Activated CD4-positive, alpha-beta memory T cell treated with anti-CD3 and anti-CD28 coated beads for 36 hours (primary cell): ENCODE data around the gene ABCA12. TPM values are rescaled to one million over a fixed set of nuclear protein-coding genes. Genes with fewer than 3 reads are reported as not detected.

Experiments used
- CTCF ChIA-PET: fragments of 350-600 bp; sonication (Branson Sonifier 250); formaldehyde crosslinking; loops from one replicate; lab custom pipeline; 2021; ENCODE audit warnings: antibody characterized with exemption, inconsistent platforms; lab: Charles Lee
- POLR2A ChIA-PET: fragments of 350-600 bp; sonication (Branson Sonifier 250); formaldehyde crosslinking; loops from one replicate; lab custom pipeline; 2021; ENCODE audit warnings: antibody characterized with exemption; lab: Charles Lee
- DNase-seq: peaks from one replicate; pipeline ENCODE4 v3.0.0-alpha.2; 2020
- H3K27ac Mint-ChIP-seq: one replicate; pipeline ENCODE4 v1.8.0; 2021; ENCODE audit warnings: mixed read lengths
- H3K27me3 Mint-ChIP-seq: one replicate; pipeline ENCODE4 v1.8.0; 2021; ENCODE audit warnings: mixed read lengths
- H3K36me3 Mint-ChIP-seq: one replicate; pipeline ENCODE4 v1.8.0; 2021; ENCODE audit warnings: mixed read lengths
- H3K4me1 Mint-ChIP-seq: one replicate; pipeline ENCODE4 v1.8.0; 2021; ENCODE audit warnings: low read depth, mixed read lengths
- H3K4me3 Mint-ChIP-seq: one replicate; pipeline ENCODE4 v1.8.0; 2021; ENCODE audit warnings: mild to moderate bottlenecking, mixed read lengths
- H3K9me3 Mint-ChIP-seq: one replicate; pipeline ENCODE4 v1.8.0; 2021; ENCODE audit warnings: mixed read lengths
- intact Hi-C: fragments of 100-400 bp; cut with micrococcal nuclease; formaldehyde crosslinking; loops from one replicate; pipeline ENCODE4 v1.15.1; 2023
- total RNA-seq, 2 experiments: library from RNA; stranded (reverse); gene quantifications; one replicate each; pipeline ENCODE4 v1.2.3, GENCODE V29; 2021

The ABCA12 gene
- total RNA-seq, 2 experiments from 2014 or later: not detected

- Mint-ChIP-seq H3K27me3 (no peaks in the 10 kb centered on the region), H3K36me3 (no peaks in the 10 kb centered on the region), H3K4me1 (no peaks in the 10 kb centered on the region), H3K4me3 (no peak overlapping the region), H3K27ac (no peak overlapping the region), H3K9me3 (no peaks in the 10 kb centered on the region)
- DNase-seq: no peak
- intact Hi-C loops: no loop called here
- ChIA-PET CTCF (no interaction called here), POLR2A (no interaction called here)
Measured at GRCh38 chr2:215110918-215111317, 27.5 kb downstream of the ABCA12 start.

- Mint-ChIP-seq H3K36me3 (no peaks in the 10 kb centered on the region), H3K4me3 (no peak overlapping the region), H3K9me3 (no peaks in the 10 kb centered on the region), H3K4me1 (no peaks in the 10 kb centered on the region), H3K27ac (no peak overlapping the region), H3K27me3 (no peaks in the 10 kb centered on the region)
- no peak for DNase-seq
- intact Hi-C loops: no loop called here
- ChIA-PET POLR2A (no interaction called here), CTCF (no interaction called here)
Measured at GRCh38 chr2:215107216-215108056, 31.0 kb downstream of the ABCA12 start.

GRCh38 chr2:215105607-215106354, 32.6 kb downstream of the ABCA12 start:
- no peaks in the 10 kb centered on the region for H3K27me3 Mint-ChIP-seq
- H3K27ac Mint-ChIP-seq: no peak overlapping the region
- no peaks in the 10 kb centered on the region for H3K4me1 Mint-ChIP-seq
- intact Hi-C loops: no loop called here
- ChIA-PET POLR2A (no interaction called here), CTCF (no interaction called here)
- H3K36me3 Mint-ChIP-seq: no peaks in the 10 kb centered on the region
- no peaks in the 10 kb centered on the region for H3K9me3 Mint-ChIP-seq
- no peak for DNase-seq
- H3K4me3 Mint-ChIP-seq: no peak overlapping the region

GRCh38 chr2:215104226-215104625, 34.2 kb downstream of the ABCA12 start:
- intact Hi-C loops: no loop called here
- no peak for DNase-seq
- ChIA-PET POLR2A (no interaction called here), CTCF (no interaction called here)
- no peaks in the 10 kb centered on the region for H3K4me1 Mint-ChIP-seq
- H3K27me3 Mint-ChIP-seq: no peaks in the 10 kb centered on the region
- H3K4me3 Mint-ChIP-seq: no peak overlapping the region
- no peaks in the 10 kb centered on the region for H3K36me3 Mint-ChIP-seq
- no peak overlapping the region for H3K27ac Mint-ChIP-seq
- no peaks in the 10 kb centered on the region for H3K9me3 Mint-ChIP-seq

- ChIA-PET CTCF (no interaction called here), POLR2A (no interaction called here)
- Mint-ChIP-seq H3K36me3 (no peaks in the 10 kb centered on the region), H3K27ac (no peak overlapping the region), H3K4me1 (no peaks in the 10 kb centered on the region), H3K4me3 (no peak overlapping the region), H3K9me3 (no peaks in the 10 kb centered on the region), H3K27me3 (no peaks in the 10 kb centered on the region)
- no peak for DNase-seq
- intact Hi-C loops: no loop called here
Measured at GRCh38 chr2:215098875-215099274, 39.6 kb downstream of the ABCA12 start.

GRCh38 chr2:215084080-215084479, 54.3 kb downstream of the ABCA12 start:
- no peak overlapping the region for H3K4me3 Mint-ChIP-seq
- no peaks in the 10 kb centered on the region for H3K36me3 Mint-ChIP-seq
- ChIA-PET POLR2A (no interaction called here), CTCF (no interaction called here)
- DNase-seq: no peak
- no peaks in the 10 kb centered on the region for H3K4me1 Mint-ChIP-seq
- intact Hi-C loops: no loop called here
- no peak overlapping the region for H3K27ac Mint-ChIP-seq
- no peaks in the 10 kb centered on the region for H3K9me3 Mint-ChIP-seq
- peaks cover 2% of the 10 kb centered on the region for H3K27me3 Mint-ChIP-seq

- no peaks in the 10 kb centered on the region for H3K36me3 Mint-ChIP-seq
- H3K9me3 Mint-ChIP-seq: no peaks in the 10 kb centered on the region
- intact Hi-C loops: no loop called here
- H3K4me1 Mint-ChIP-seq: no peaks in the 10 kb centered on the region
- ChIA-PET CTCF (no interaction called here), POLR2A (no interaction called here)
- peaks cover 2% of the 10 kb centered on the region for H3K27me3 Mint-ChIP-seq
- H3K4me3 Mint-ChIP-seq: no peak overlapping the region
- DNase-seq: no peak
- no peak overlapping the region for H3K27ac Mint-ChIP-seq
Measured at GRCh38 chr2:215083146-215083545, 55.3 kb downstream of the ABCA12 start.

GRCh38 chr2:215082446-215082845, 56.0 kb downstream of the ABCA12 start:
- CTCF ChIA-PET: no interaction called here
- Mint-ChIP-seq H3K36me3 (no peaks in the 10 kb centered on the region), H3K4me3 (no peak overlapping the region), H3K9me3 (no peaks in the 10 kb centered on the region), H3K27ac (no peak overlapping the region), H3K27me3 (peaks cover 2% of the 10 kb centered on the region), H3K4me1 (no peaks in the 10 kb centered on the region)
- POLR2A ChIA-PET: no interaction called here
- intact Hi-C loops: no loop called here
- no peak for DNase-seq

- CTCF ChIA-PET: interaction anchor here (0.6 kb wide), 1 partner anchor 51 kb away, joined by 3 read pairs; no protein-coding TSS in a partner anchor
- Mint-ChIP-seq H3K27me3 (peaks cover 2% of the 10 kb centered on the region), H3K4me3 (no peak overlapping the region), H3K9me3 (no peaks in the 10 kb centered on the region), H3K4me1 (no peaks in the 10 kb centered on the region), H3K27ac (no peak overlapping the region), H3K36me3 (no peaks in the 10 kb centered on the region)
- no peak for DNase-seq
- POLR2A ChIA-PET: no interaction called here
- intact Hi-C loops: no loop called here
Measured at GRCh38 chr2:215080545-215080944, 57.9 kb downstream of the ABCA12 start.

- POLR2A ChIA-PET: no interaction called here
Measured at GRCh38 chr2:215071676-215072075, 66.8 kb downstream of the ABCA12 start.

GRCh38 chr2:215068399-215068798, 70.0 kb downstream of the ABCA12 start:
- Mint-ChIP-seq H3K4me1 (no peaks in the 10 kb centered on the region), H3K36me3 (no peaks in the 10 kb centered on the region), H3K9me3 (no peaks in the 10 kb centered on the region), H3K4me3 (no peak overlapping the region), H3K27me3 (no peaks in the 10 kb centered on the region), H3K27ac (no peak overlapping the region)
- no peak for DNase-seq
- intact Hi-C loops: no loop called here
- ChIA-PET POLR2A (no interaction called here), CTCF (no interaction called here)

More at GRCh38 chr2:215071676-215072075, 66.8 kb downstream of the ABCA12 start:
- no peaks in the 10 kb centered on the region for H3K27me3 Mint-ChIP-seq
- intact Hi-C loops: no loop called here
- no peaks in the 10 kb centered on the region for H3K9me3 Mint-ChIP-seq
- no peak for DNase-seq
- no peaks in the 10 kb centered on the region for H3K36me3 Mint-ChIP-seq
- CTCF ChIA-PET: no interaction called here
- H3K27ac Mint-ChIP-seq: no peak overlapping the region
- no peaks in the 10 kb centered on the region for H3K4me1 Mint-ChIP-seq
- H3K4me3 Mint-ChIP-seq: no peak overlapping the region

- Mint-ChIP-seq H3K4me3 (no peak overlapping the region), H3K27me3 (no peaks in the 10 kb centered on the region), H3K27ac (no peak overlapping the region), H3K36me3 (no peaks in the 10 kb centered on the region), H3K4me1 (no peaks in the 10 kb centered on the region), H3K9me3 (no peaks in the 10 kb centered on the region)
- CTCF ChIA-PET: no interaction called here
- POLR2A ChIA-PET: no interaction called here
- DNase-seq: no peak
- intact Hi-C loops: no loop called here
Measured at GRCh38 chr2:215066124-215066523, 72.3 kb downstream of the ABCA12 start.
